ENCODE measurements around the gene RAI1.
A peak's percentile ranks its signal among the peaks of the same experiment; 100 is the strongest.

RAI1 gene

GRCh38 chr17:17790637-17791464 lies 109.6 kb downstream of the RAI1 start:
- peak; percentile 38 for ATAC-seq
- TF ChIP-seq POU6F1 (CRISPR knock-in tag; IDR thresholded peaks at IDR 0.05; ENCODE audit: borderline replicate concordance, low read depth) (no peak), SNAI2 (CRISPR knock-in tag; IDR thresholded peaks at IDR 0.05) (no peak), ZNF70 (CRISPR knock-in tag; IDR thresholded peaks at IDR 0.05) (no peak), ZC3H10 (CRISPR knock-in tag; IDR thresholded peaks at IDR 0.05) (no peak), TCF4 (CRISPR knock-in tag; IDR thresholded peaks at IDR 0.05; ENCODE audit: borderline replicate concordance) (peak; percentile 86; the same call in 1 of the 2 replicates)

GRCh38 chr17:17792037-17792550 lies 110.8 kb downstream of the RAI1 start:
- no peak for TF ChIP-seq ARNTL (CRISPR knock-in tag; IDR thresholded peaks at IDR 0.05; ENCODE audit: borderline replicate concordance, low read depth)
- peak; percentile 60; the same call in 1 of the 2 replicates for TF ChIP-seq TCF4 (CRISPR knock-in tag; IDR thresholded peaks at IDR 0.05; ENCODE audit: borderline replicate concordance)
- TF ChIP-seq TSHZ2 (CRISPR knock-in tag; IDR thresholded peaks at IDR 0.05) = peak; percentile 59; the same call in 1 of the 2 replicates
- TF ChIP-seq ZNF70 (CRISPR knock-in tag; IDR thresholded peaks at IDR 0.05) = 0 out of 2 replicates have a peak, but pooled peaks have one; percentile 20
- ATAC-seq = no peak

- peak; percentile 8; the same call in 2 of the 3 replicates for ATAC-seq
- TF ChIP-seq CREB5 (CRISPR knock-in tag; IDR thresholded peaks at IDR 0.05; ENCODE audit: low read depth) = no peak
- no peak for TF ChIP-seq ZNF70 (CRISPR knock-in tag; IDR thresholded peaks at IDR 0.05)
- no peak for TF ChIP-seq ZFP30 (CRISPR knock-in tag; IDR thresholded peaks at IDR 0.05)
- TF ChIP-seq ISL1 (CRISPR knock-in tag; IDR thresholded peaks at IDR 0.05) = no peak
- no peak for TF ChIP-seq SNAI2 (CRISPR knock-in tag; IDR thresholded peaks at IDR 0.05)
- no peak for TF ChIP-seq ZNF565 (CRISPR knock-in tag; conservative IDR thresholded peaks at IDR 0.05; ENCODE audit: low read depth)
- no peak for TF ChIP-seq PPARA (CRISPR knock-in tag; IDR thresholded peaks at IDR 0.05; ENCODE audit: borderline replicate concordance)
- no peak for TF ChIP-seq ZC3H10 (CRISPR knock-in tag; IDR thresholded peaks at IDR 0.05)
- TF ChIP-seq GLIS3 (CRISPR knock-in tag; IDR thresholded peaks at IDR 0.05) = no peak
- TF ChIP-seq TOX (CRISPR knock-in tag; IDR thresholded peaks at IDR 0.05; ENCODE audit: borderline replicate concordance) = no peak
These were observed 111.5 kb downstream of the RAI1 start for GRCh38 chr17:17792551-17793377.

- TF ChIP-seq ZNF8 (CRISPR knock-in tag; IDR thresholded peaks at IDR 0.05) = no peak
- TF ChIP-seq OSR1 (CRISPR knock-in tag; IDR thresholded peaks at IDR 0.05) = no peak
- no peak for TF ChIP-seq CSDC2 (CRISPR knock-in tag; IDR thresholded peaks at IDR 0.05)
- no peak for TF ChIP-seq CREB5 (CRISPR knock-in tag; IDR thresholded peaks at IDR 0.05; ENCODE audit: low read depth)
- no peak for TF ChIP-seq ARNTL (CRISPR knock-in tag; IDR thresholded peaks at IDR 0.05; ENCODE audit: borderline replicate concordance, low read depth)
- TF ChIP-seq SNAI2 (CRISPR knock-in tag; IDR thresholded peaks at IDR 0.05) = no peak
- TF ChIP-seq ZFP30 (CRISPR knock-in tag; IDR thresholded peaks at IDR 0.05) = no peak
- no peak for TF ChIP-seq BACH2 (CRISPR knock-in tag; IDR thresholded peaks at IDR 0.05; ENCODE audit: borderline replicate concordance)
- no peak for TF ChIP-seq RARB (CRISPR knock-in tag; IDR thresholded peaks at IDR 0.05)
- no peak for ATAC-seq
These were observed 112.3 kb downstream of the RAI1 start for GRCh38 chr17:17793378-17794214.

Data from SK-N-SH treated with all-trans-retinoic acid at 6 μM for 48 hours (cell line).